SK-N-SH treated with all-trans-retinoic acid at 6 μM for 48 hours (cell line): ENCODE results near the gene ABO.
"Not testable (repeated sequence)": the region's sequence is repeated elsewhere in the genome, so short reads cannot be mapped to it uniquely, and the experiment has no call there.

Experiments used
- ATAC-seq: fragments of 200-7000 bp; cut with Tn5 transposase; 3 replicates; pipeline ENCODE4 v1.9.1; 2020; ENCODE audit warnings: mild to moderate bottlenecking, moderate library complexity
- ARNTL ChIP-seq: fragments of 450-650 bp; formaldehyde crosslinking; IDR thresholded peaks from 2 replicates; pipeline ENCODE4 v1.5.0; 2020; ENCODE audit warnings: low read depth, mild to moderate bottlenecking, moderate library complexity, borderline replicate concordance
- BACH2 ChIP-seq: fragments of 250-450 bp; sonication (Bioruptor Pico); IDR thresholded peaks from 2 replicates; pipeline ENCODE4 v1.9.0; 2021; ENCODE audit warnings: mild to moderate bottlenecking, borderline replicate concordance
- CREB5 ChIP-seq: fragments of 250-450 bp; sonication (Bioruptor Pico); IDR thresholded peaks from 2 replicates; pipeline ENCODE4 v1.5.1; 2020; ENCODE audit warnings: low read depth, mild to moderate bottlenecking, moderate library complexity
- CSDC2 ChIP-seq: fragments of 250-450 bp; sonication (Bioruptor Pico); IDR thresholded peaks from 2 replicates; pipeline ENCODE4 v1.5.0; 2020; ENCODE audit warnings: mild to moderate bottlenecking, moderate library complexity
- CSRNP3 ChIP-seq: fragments of 250-450 bp; sonication (Bioruptor Pico); IDR thresholded peaks from 2 replicates; pipeline ENCODE4 v1.5.1; 2021; ENCODE audit warnings: mild to moderate bottlenecking, moderate library complexity
- ESRRG ChIP-seq: fragments of 250-450 bp; sonication (Bioruptor Pico); IDR thresholded peaks from 2 replicates; pipeline ENCODE4 v1.6.1; 2021; ENCODE audit warnings: mild to moderate bottlenecking
- GLIS3 ChIP-seq: fragments of 250-450 bp; sonication (Bioruptor Pico); IDR thresholded peaks from 2 replicates; pipeline ENCODE4 v1.5.0; 2020; ENCODE audit warnings: mild to moderate bottlenecking, moderate library complexity
- ISL1 ChIP-seq: fragments of 250-450 bp; sonication (Bioruptor Pico); IDR thresholded peaks from 2 replicates; pipeline ENCODE4 v2.1.2; 2022; ENCODE audit warnings: mild to moderate bottlenecking, moderate library complexity
- OSR1 ChIP-seq: fragments of 250-450 bp; sonication (Bioruptor Pico); IDR thresholded peaks from 2 replicates; pipeline ENCODE4 v1.8.0; 2022; ENCODE audit warnings: moderate library complexity, mild to moderate bottlenecking, inconsistent platforms
- POU6F1 ChIP-seq: fragments of 250-450 bp; sonication (Bioruptor Pico); IDR thresholded peaks from 2 replicates; pipeline ENCODE4 v1.8.0; 2021; ENCODE audit warnings: low read depth, mild to moderate bottlenecking, moderate library complexity, borderline replicate concordance
- TCF4 ChIP-seq: fragments of 250-450 bp; sonication (Bioruptor Pico); IDR thresholded peaks from 2 replicates; pipeline ENCODE4 v1.8.0; 2021; ENCODE audit warnings: mild to moderate bottlenecking, moderate library complexity, borderline replicate concordance
- TOX ChIP-seq: fragments of 250-450 bp; sonication (Bioruptor Pico); IDR thresholded peaks from 2 replicates; pipeline ENCODE4 v1.8.0; 2021; ENCODE audit warnings: mild to moderate bottlenecking, moderate library complexity, borderline replicate concordance
- TSHZ2 ChIP-seq: fragments of 250-450 bp; sonication (Bioruptor Pico); IDR thresholded peaks from 2 replicates; pipeline ENCODE4 v1.5.0; 2020; ENCODE audit warnings: mild to moderate bottlenecking, moderate library complexity
- ZC3H10 ChIP-seq: fragments of 250-450 bp; sonication (Bioruptor Pico); IDR thresholded peaks from 2 replicates; pipeline ENCODE4 v1.5.1; 2021; ENCODE audit warnings: mild to moderate bottlenecking, moderate library complexity
- ZFP30 ChIP-seq: fragments of 450-650 bp; formaldehyde crosslinking; IDR thresholded peaks from 2 replicates; pipeline ENCODE4 v1.5.0; 2022; ENCODE audit warnings: mild to moderate bottlenecking, moderate library complexity
- ZNF70 ChIP-seq: fragments of 450-650 bp; formaldehyde crosslinking; IDR thresholded peaks from 2 replicates; pipeline ENCODE4 v1.5.0; 2020; ENCODE audit warnings: mild to moderate bottlenecking, moderate library complexity
- ZNF8 ChIP-seq: fragments of 450-650 bp; formaldehyde crosslinking; IDR thresholded peaks from 2 replicates; pipeline ENCODE4 v1.5.0; 2020; ENCODE audit warnings: mild to moderate bottlenecking, moderate library complexity

Gene ABO

GRCh38 chr9:133226219-133227171, 48.5 kb downstream of the ABO start:
- no peak for ATAC-seq
- TF ChIP-seq TOX (no peak), CSRNP3 (CRISPR knock-in tag) (no peak), ESRRG (no peak), CREB5 (CRISPR knock-in tag) (no peak), POU6F1 (CRISPR knock-in tag) (no peak), BACH2 (CRISPR knock-in tag) (no peak), ISL1 (CRISPR knock-in tag) (no peak), ZFP30 (CRISPR knock-in tag) (no peak)

- no peak for TF ChIP-seq ARNTL
- TF ChIP-seq OSR1 (CRISPR knock-in tag), result no peak
- TF ChIP-seq TSHZ2 (CRISPR knock-in tag), result no peak
- TF ChIP-seq TCF4, result no peak
- TF ChIP-seq, all 23 proteins: peak for 0
- ATAC-seq, result no peak
Observed at GRCh38 chr9:133225171-133226011, 49.6 kb downstream of the ABO start.

GRCh38 chr9:133224762-133225161, 50.2 kb downstream of the ABO start:
- ATAC-seq, result no peak
- TF ChIP-seq CSDC2 (CRISPR knock-in tag) (no peak), OSR1 (CRISPR knock-in tag) (no peak)

- not testable (repeated sequence) for ATAC-seq
Observed at GRCh38 chr9:133223159-133223756, 51.7 kb downstream of the ABO start.

GRCh38 chr9:133221994-133222393, 53.0 kb downstream of the ABO start:
- not testable (repeated sequence) for ATAC-seq

- no peak for ATAC-seq
- TF ChIP-seq ZNF8 (CRISPR knock-in tag), result no peak
- no peak for TF ChIP-seq TSHZ2 (CRISPR knock-in tag)
- TF ChIP-seq GLIS3 (CRISPR knock-in tag), result no peak
- no peak for TF ChIP-seq CSDC2 (CRISPR knock-in tag)
- no peak for TF ChIP-seq ZNF70 (CRISPR knock-in tag)
- no peak for TF ChIP-seq TOX
- no peak for TF ChIP-seq ZC3H10 (CRISPR knock-in tag)
Observed at GRCh38 chr9:133221177-133221809, 53.7 kb downstream of the ABO start.
